ENCODE measurements around the gene HMCN1. TPM values are rescaled to one million over a fixed set of nuclear protein-coding genes. Genes with fewer than 3 reads are reported as not detected.

Gene HMCN1
- total and polyA plus RNA-seq, 2 donors (not counting 1 experiment from before 2014, with no cell fraction given) = 6.8 to 21.0 TPM

GRCh38 chr1:186215636-186216035 is 481.4 kb downstream of the HMCN1 start:
- H3K27ac ChIP-seq (ENCODE audit: insufficient read depth, low read length) = no peak overlapping the region
- H3K9ac ChIP-seq (ENCODE audit: insufficient read depth, low read length) = no peak overlapping the region
- no peaks in the 10 kb centered on the region for H3K36me3 ChIP-seq (ENCODE audit: control insufficient read depth, insufficient read depth, low read length)
- H3K4me1 ChIP-seq (ENCODE audit: control insufficient read depth, extremely low read depth, insufficient read depth, low read length) = no peaks in the 10 kb centered on the region
- H2AFZ ChIP-seq (ENCODE audit: low read length) = no peak overlapping the region
- DNase-seq (ENCODE audit: low read depth in 2 of 2) = no peak
- no peaks in the 10 kb centered on the region for H3K27me3 ChIP-seq (ENCODE audit: control insufficient read depth, insufficient read depth, low read length)
- TF ChIP-seq EZH2 (IDR thresholded peaks at IDR 0.05; ENCODE audit: low read length, missing control alignments) (no peak), CTCF (conservative IDR thresholded peaks at IDR 0.05 in 1 of 2, IDR thresholded peaks at IDR 0.05 in 1 of 2; ENCODE audit: low read depth in 1 of 2, low read length in 2 of 2) (no peak)
- H3K9me3 ChIP-seq (ENCODE audit: control insufficient read depth, insufficient read depth, low read depth, low read length) = no peaks in the 10 kb centered on the region
- no peak overlapping the region for H3K4me3 ChIP-seq (replicated peaks in 1 of 4; ENCODE audit: control extremely low read depth in 1 of 4, insufficient read depth in 1 of 4, low read depth in 3 of 4, low read length in 4 of 4)
- H4K20me1 ChIP-seq (ENCODE audit: control insufficient read depth, extremely low read depth, insufficient read depth, low read length) = no peaks in the 10 kb centered on the region
- H3K79me2 ChIP-seq (ENCODE audit: control insufficient read depth, insufficient read depth, low read length) = no peaks in the 10 kb centered on the region
- H3K4me2 ChIP-seq (ENCODE audit: extremely low read depth, insufficient read depth, low read length) = no peak overlapping the region

- Histone ChIP-seq H3K27ac (ENCODE audit: insufficient read depth, low read length) (no peak overlapping the region), H3K9ac (ENCODE audit: insufficient read depth, low read length) (no peak overlapping the region), H3K27me3 (ENCODE audit: control insufficient read depth, insufficient read depth, low read length) (no peaks in the 10 kb centered on the region), H3K79me2 (ENCODE audit: control insufficient read depth, insufficient read depth, low read length) (no peaks in the 10 kb centered on the region), H3K4me2 (ENCODE audit: extremely low read depth, insufficient read depth, low read length) (no peak overlapping the region), H3K9me3 (ENCODE audit: control insufficient read depth, insufficient read depth, low read depth, low read length) (no peaks in the 10 kb centered on the region), H3K4me1 (ENCODE audit: control insufficient read depth, extremely low read depth, insufficient read depth, low read length) (no peaks in the 10 kb centered on the region), H3K4me3 (replicated peaks in 1 of 4; ENCODE audit: control extremely low read depth in 1 of 4, insufficient read depth in 1 of 4, low read depth in 3 of 4, low read length in 4 of 4) (no peak overlapping the region), H4K20me1 (ENCODE audit: control insufficient read depth, extremely low read depth, insufficient read depth, low read length) (no peaks in the 10 kb centered on the region), H2AFZ (ENCODE audit: low read length) (no peak overlapping the region), H3K36me3 (ENCODE audit: control insufficient read depth, insufficient read depth, low read length) (no peaks in the 10 kb centered on the region)
- DNase-seq (ENCODE audit: low read depth in 2 of 2) = no peak
- TF ChIP-seq EZH2 (IDR thresholded peaks at IDR 0.05; ENCODE audit: low read length, missing control alignments) (no peak), CTCF (conservative IDR thresholded peaks at IDR 0.05 in 1 of 2, IDR thresholded peaks at IDR 0.05 in 1 of 2; ENCODE audit: low read depth in 1 of 2, low read length in 2 of 2) (no peak)
Observed at GRCh38 chr1:186218654-186219352, 484.6 kb downstream of the HMCN1 start.

- no peaks in the 10 kb centered on the region for H3K4me1 ChIP-seq (ENCODE audit: control insufficient read depth, extremely low read depth, insufficient read depth, low read length)
- no peaks in the 10 kb centered on the region for H3K79me2 ChIP-seq (ENCODE audit: control insufficient read depth, insufficient read depth, low read length)
- no peaks in the 10 kb centered on the region for H3K9me3 ChIP-seq (ENCODE audit: control insufficient read depth, insufficient read depth, low read depth, low read length)
- no peak overlapping the region for H3K9ac ChIP-seq (ENCODE audit: insufficient read depth, low read length)
- H2AFZ ChIP-seq (ENCODE audit: low read length) = no peak overlapping the region
- H3K36me3 ChIP-seq (ENCODE audit: control insufficient read depth, insufficient read depth, low read length) = no peaks in the 10 kb centered on the region
- no peak overlapping the region for H3K4me3 ChIP-seq (replicated peaks in 1 of 4; ENCODE audit: control extremely low read depth in 1 of 4, insufficient read depth in 1 of 4, low read depth in 3 of 4, low read length in 4 of 4)
- H3K27ac ChIP-seq (ENCODE audit: insufficient read depth, low read length) = no peak overlapping the region
- no peak overlapping the region for H3K4me2 ChIP-seq (ENCODE audit: extremely low read depth, insufficient read depth, low read length)
- H4K20me1 ChIP-seq (ENCODE audit: control insufficient read depth, extremely low read depth, insufficient read depth, low read length) = no peaks in the 10 kb centered on the region
- DNase-seq (ENCODE audit: low read depth in 2 of 2) = peak in 1 of 2 donors; percentile 38
- H3K27me3 ChIP-seq (ENCODE audit: control insufficient read depth, insufficient read depth, low read length) = no peaks in the 10 kb centered on the region
- TF ChIP-seq EZH2 (IDR thresholded peaks at IDR 0.05; ENCODE audit: low read length, missing control alignments) (no peak), CTCF (conservative IDR thresholded peaks at IDR 0.05 in 1 of 2, IDR thresholded peaks at IDR 0.05 in 1 of 2; ENCODE audit: low read depth in 1 of 2, low read length in 2 of 2) (no peak)
Observed at GRCh38 chr1:186220067-186220466, 485.9 kb downstream of the HMCN1 start.
